GM23248 (cell line): ENCODE results near the gene EIF3D.

Experiments used
- EZH2 ChIP-seq: fragments of 200-600 bp; sonication (generic); IDR thresholded peaks from 2 replicates; pipeline ENCODE4 v1.6.1; 2018; ENCODE audit warnings: antibody characterized with exemption, mild to moderate bottlenecking; ENCODE audit not compliant: insufficient read depth, poor library complexity, severe bottlenecking
- EZH2phosphoT487 ChIP-seq: fragments of 200-600 bp; sonication (generic); IDR thresholded peaks from 2 replicates; pipeline ENCODE4 v1.6.1; 2018; ENCODE audit warnings: antibody characterized with exemption, moderate library complexity, mild to moderate bottlenecking, low read depth; ENCODE audit not compliant: insufficient read depth

- TF ChIP-seq EZH2 = no peak
- no peak for TF ChIP-seq EZH2phosphoT487
These were observed 22.1 kb downstream of the EIF3D start, which contains the start of gene FOXRED2 for GRCh38 chr22:36506637-36507517.
